HepG2 (cell line): ENCODE data around the gene PLXNB2. TPM values are rescaled to one million over a fixed set of nuclear protein-coding genes. Genes with fewer than 3 reads are reported as not detected.
"Not testable (repeated sequence)": the region's sequence is repeated elsewhere in the genome, so short reads cannot be mapped to it uniquely, and the experiment has no call there.

Source experiments
- CEBPG ChIP-seq: IDR thresholded peaks from 2 replicates; pipeline ENCODE4 v1.6.1; 2016
- EP300 ChIP-seq, 3 experiments: sonication (generic) in 1 of 3; formaldehyde crosslinking in 1 of 3; IDR thresholded peaks; 2 replicates each; pipeline versions ENCODE4 v1.5.1 to v1.6.1; 2011 to 2020; ENCODE audit warnings: low read depth in 2 of 3, low read length in 2 of 3, borderline replicate concordance in 1 of 3, improper control_type of control experiment in 1 of 3, mild to moderate bottlenecking in 1 of 3, missing genetic modification reagents in 1 of 3, moderate library complexity in 1 of 3
- HDAC1 ChIP-seq: sonication (generic); formaldehyde crosslinking; IDR thresholded peaks from 2 replicates; pipeline ENCODE4 v1.5.1; 2020; ENCODE audit warnings: mild to moderate bottlenecking, missing genetic modification reagents
- HOXA3 ChIP-seq: sonication (generic); formaldehyde crosslinking; IDR thresholded peaks from 2 replicates; pipeline ENCODE4 v1.5.0; 2020; ENCODE audit warnings: missing genetic modification reagents
- PHF21A ChIP-seq: sonication (generic); formaldehyde crosslinking; IDR thresholded peaks from 2 replicates; pipeline ENCODE4 v1.5.0; 2020; ENCODE audit warnings: mild to moderate bottlenecking, missing genetic modification reagents
- RXRA ChIP-seq: sonication (generic); formaldehyde crosslinking; IDR thresholded peaks from 2 replicates; pipeline ENCODE4 v1.5.1; 2020; ENCODE audit warnings: missing genetic modification reagents
- SALL1 ChIP-seq: sonication (generic); formaldehyde crosslinking; IDR thresholded peaks from 2 replicates; pipeline ENCODE4 v1.8.0; 2022; ENCODE audit warnings: mild to moderate bottlenecking, missing genetic modification reagents
- SAP130 ChIP-seq: IDR thresholded peaks from 2 replicates; pipeline ENCODE4 v1.6.1; 2016; ENCODE audit warnings: low read depth
- SOX5 ChIP-seq: IDR thresholded peaks from 2 replicates; pipeline ENCODE4 v1.6.1; 2016; ENCODE audit warnings: borderline replicate concordance
- ZNF460 ChIP-seq: sonication (generic); formaldehyde crosslinking; IDR thresholded peaks from 2 replicates; pipeline ENCODE4 v1.5.1; 2020; ENCODE audit warnings: missing genetic modification reagents, mild to moderate bottlenecking, borderline replicate concordance
- polyA plus RNA-seq, 8 experiments: library from polyadenylated mRNA; depleted of rRNA in 3 of 8; stranded (reverse) in 7 of 8; unstranded in 1 of 8; fragments of >200 nt; fragmentation: Illumina TruSeq in 4 of 8; extraction: Trizol in 4 of 8; gene quantifications; 2 replicates each; pipeline versions ENCODE4 v1.2.1 to v1.2.3, GENCODE V29; 2011 to 2016; ENCODE audit warnings: low read depth in 4 of 8, missing spikeins in 1 of 8, mixed read lengths in 1 of 8; ENCODE audit not compliant: insufficient read depth in 1 of 8
- total RNA-seq, 5 experiments: library from RNA; depleted of rRNA; stranded (reverse); fragments of >200 nt; fragmentation: Illumina TruSeq; extraction: Trizol; gene quantifications; 2 replicates each; pipeline ENCODE4 v1.2.3, GENCODE V29; 2016; ENCODE audit warnings: low read depth in 1 of 5
- TF ChIP-seq, protein P1 (sequence below): IDR thresholded peaks from 2 replicates; pipeline ENCODE4 v1.6.1; 2016
- TF ChIP-seq, protein P2 (sequence below): sonication (generic); formaldehyde crosslinking; IDR thresholded peaks from 2 replicates; pipeline ENCODE4 v1.8.0; 2022; ENCODE audit warnings: mild to moderate bottlenecking, missing genetic modification reagents; ENCODE audit not compliant: insufficient replicate concordance

The PLXNB2 gene
- total and polyA plus RNA-seq, 2 of the 13 experiments (the other 11 are each of a cell fraction or from before 2014, with no cell fraction given), result 32.6 to 68.9 TPM

DNA sequence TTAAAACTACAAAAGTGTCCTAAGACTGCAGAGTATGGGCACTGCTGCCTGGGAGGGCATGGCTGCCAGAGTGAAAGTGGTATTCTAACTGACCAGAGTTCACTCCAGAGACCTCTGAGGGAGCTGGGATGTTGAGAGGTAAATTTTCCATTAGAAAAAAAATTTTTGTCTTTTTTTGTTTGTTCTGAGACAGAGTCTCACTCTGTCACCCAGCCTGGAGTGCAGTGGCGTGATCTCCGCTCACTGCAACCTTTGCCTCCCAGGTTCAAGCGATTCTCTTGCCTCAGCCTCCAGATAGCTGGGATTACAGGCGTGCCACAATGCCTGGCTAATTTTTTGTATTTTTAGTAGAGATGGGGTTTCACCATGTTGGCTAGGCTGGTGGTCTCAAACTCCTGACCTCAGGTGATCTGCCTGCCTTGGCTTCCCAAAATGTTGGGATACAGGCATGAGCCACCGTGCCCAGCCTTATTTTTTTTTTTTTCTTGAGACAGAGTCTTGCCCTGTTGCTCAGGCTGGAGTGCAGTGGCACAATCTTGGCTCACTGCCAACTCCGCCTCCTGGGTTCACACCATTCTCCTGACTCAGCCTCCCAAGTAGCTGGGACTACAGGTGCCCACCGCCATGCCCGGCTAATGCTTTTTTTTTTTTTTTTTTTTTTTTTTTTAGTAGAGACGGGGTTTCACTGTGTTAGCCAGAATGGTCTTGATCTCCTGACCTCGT lies 15.1 kb upstream of the PLXNB2 start (continued):
- TF ChIP-seq HDAC1 (peak; percentile 37; the same call in 1 of the 2 replicates), SALL1 (CRISPR knock-in tag) (peak; percentile 32; the same call in 1 of the 2 replicates), SOX5 (CRISPR knock-in tag) (peak; percentile 34; the same call in 1 of the 2 replicates), ZNF460 (CRISPR knock-in tag) (peak; percentile 90), SAP130 (CRISPR knock-in tag) (peak; percentile 64), PHF21A (peak; percentile 63; the same call in 1 of the 2 replicates), CEBPG (peak; percentile 56), RXRA (CRISPR knock-in tag) (peak; percentile 31; the same call in 1 of the 2 replicates), HOXA3 (CRISPR knock-in tag) (0 out of 2 replicates have a peak, but pooled peaks have one; percentile 33), EP300 (IDR thresholded peaks at IDR 0.05; ENCODE audit: low read depth in 2 of 2, low read length in 2 of 2) (peak in 1 of 2 experiments; percentile 27; a peak in 1 of 4 replicates)
- TF ChIP-seq, protein P1, sequence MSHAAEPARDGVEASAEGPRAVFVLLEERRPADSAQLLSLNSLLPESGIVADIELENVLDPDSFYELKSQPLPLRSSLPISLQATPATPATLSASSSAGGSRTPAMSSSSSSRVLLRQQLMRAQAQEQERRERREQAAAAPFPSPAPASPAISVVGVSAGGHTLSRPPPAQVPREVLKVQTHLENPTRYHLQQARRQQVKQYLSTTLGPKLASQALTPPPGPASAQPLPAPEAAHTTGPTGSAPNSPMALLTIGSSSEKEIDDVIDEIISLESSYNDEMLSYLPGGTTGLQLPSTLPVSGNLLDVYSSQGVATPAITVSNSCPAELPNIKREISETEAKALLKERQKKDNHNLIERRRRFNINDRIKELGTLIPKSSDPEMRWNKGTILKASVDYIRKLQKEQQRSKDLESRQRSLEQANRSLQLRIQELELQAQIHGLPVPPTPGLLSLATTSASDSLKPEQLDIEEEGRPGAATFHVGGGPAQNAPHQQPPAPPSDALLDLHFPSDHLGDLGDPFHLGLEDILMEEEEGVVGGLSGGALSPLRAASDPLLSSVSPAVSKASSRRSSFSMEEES (CRISPR knock-in tag), result peak; percentile 25; the same call in 1 of the 2 replicates
- TF ChIP-seq, protein P2, sequence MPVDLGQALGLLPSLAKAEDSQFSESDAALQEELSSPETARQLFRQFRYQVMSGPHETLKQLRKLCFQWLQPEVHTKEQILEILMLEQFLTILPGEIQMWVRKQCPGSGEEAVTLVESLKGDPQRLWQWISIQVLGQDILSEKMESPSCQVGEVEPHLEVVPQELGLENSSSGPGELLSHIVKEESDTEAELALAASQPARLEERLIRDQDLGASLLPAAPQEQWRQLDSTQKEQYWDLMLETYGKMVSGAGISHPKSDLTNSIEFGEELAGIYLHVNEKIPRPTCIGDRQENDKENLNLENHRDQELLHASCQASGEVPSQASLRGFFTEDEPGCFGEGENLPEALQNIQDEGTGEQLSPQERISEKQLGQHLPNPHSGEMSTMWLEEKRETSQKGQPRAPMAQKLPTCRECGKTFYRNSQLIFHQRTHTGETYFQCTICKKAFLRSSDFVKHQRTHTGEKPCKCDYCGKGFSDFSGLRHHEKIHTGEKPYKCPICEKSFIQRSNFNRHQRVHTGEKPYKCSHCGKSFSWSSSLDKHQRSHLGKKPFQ, result peak; percentile 28
- TF ChIP-seq EP300 (CRISPR knock-in tag; IDR thresholded peaks at IDR 0.05; ENCODE audit: borderline replicate concordance), result not testable (repeated sequence)
- TF ChIP-seq, all 625 proteins: peak for 39; not testable (repeated sequence) for 586
